Hepatocyte (in vitro differentiated cells): ENCODE measurements around the gene CMIP. TPM values are rescaled to one million over a fixed set of nuclear protein-coding genes. Genes with fewer than 3 reads are reported as not detected.

Source experiments
- DNase-seq: peaks from one replicate; pipeline ENCODE4 v3.0.0-alpha.2; 2016; ENCODE audit warnings: low spot score
- H2AFZ ChIP-seq: fragments of 200-600 bp; sonication (generic); 2 replicates; pipeline ENCODE4 v1.6.0; 2016; ENCODE audit warnings: antibody characterized with exemption, mild to moderate bottlenecking
- H3K27ac ChIP-seq: fragments of 200-600 bp; sonication (generic); 2 replicates; pipeline ENCODE4 v1.5.1; 2016; ENCODE audit warnings: mild to moderate bottlenecking
- H3K27me3 ChIP-seq: fragments of 200-600 bp; sonication (generic); 2 replicates; pipeline ENCODE4 v1.6.1; 2016
- H3K36me3 ChIP-seq: fragments of 200-600 bp; sonication (generic); replicated peaks from 2 replicates; pipeline ENCODE4 v1.5.1; 2016; ENCODE audit warnings: low read depth; ENCODE audit not compliant: insufficient read depth
- H3K4me1 ChIP-seq: fragments of 200-600 bp; sonication (generic); 2 replicates; pipeline ENCODE4 v1.5.1; 2016; ENCODE audit warnings: mild to moderate bottlenecking, moderate library complexity; ENCODE audit not compliant: insufficient read depth
- H3K4me2 ChIP-seq: fragments of 200-600 bp; sonication (generic); 2 replicates; pipeline ENCODE4 v1.6.0; 2016
- H3K4me3 ChIP-seq: fragments of 200-600 bp; sonication (generic); 2 replicates; pipeline ENCODE4 v1.5.1; 2016; ENCODE audit warnings: mild to moderate bottlenecking
- H3K79me2 ChIP-seq: fragments of 200-600 bp; sonication (generic); 2 replicates; pipeline ENCODE4 v1.6.0; 2017; ENCODE audit warnings: mild to moderate bottlenecking
- H3K9me2 ChIP-seq: fragments of 200-600 bp; sonication (generic); replicated peaks from 2 replicates; pipeline ENCODE4 v1.6.0; 2017; ENCODE audit warnings: mild to moderate bottlenecking; ENCODE audit not compliant: insufficient read depth
- H3K9me3 ChIP-seq: fragments of 200-600 bp; sonication (generic); 2 replicates; pipeline ENCODE4 v1.5.1; 2016; ENCODE audit warnings: low read depth, mild to moderate bottlenecking
- H4K20me1 ChIP-seq: fragments of 200-600 bp; sonication (generic); 2 replicates; pipeline ENCODE4 v1.6.0; 2016; ENCODE audit warnings: mild to moderate bottlenecking; ENCODE audit not compliant: insufficient read depth, poor library complexity, severe bottlenecking
- EZH2 ChIP-seq: fragments of 200-600 bp; sonication (generic); IDR thresholded peaks from 2 replicates; pipeline ENCODE4 v1.6.1; 2016; ENCODE audit warnings: antibody characterized with exemption, mild to moderate bottlenecking, borderline replicate concordance
- EZH2phosphoT487 ChIP-seq: fragments of 200-600 bp; sonication (generic); IDR thresholded peaks from one replicate; pipeline ENCODE4 v1.6.1; 2018; ENCODE audit warnings: antibody characterized with exemption, mild to moderate bottlenecking, low read depth, moderate library complexity; ENCODE audit not compliant: unreplicated experiment, severe bottlenecking
- WGBS: methylation state at CpG from one replicate; pipeline ENCODE4 v1.1.6; 2016; ENCODE audit warnings: low lambda C conversion rate; ENCODE audit errors: missing lambda C conversion rate; 5-methylcytosine and 5-hydroxymethylcytosine counted together
- polyA plus RNA-seq: library from polyadenylated mRNA; unstranded; fragments of >200 nt; fragmentation: Nextera tagmentation; extraction: Ambion mirVana; gene quantifications from 2 replicates; pipeline ENCODE4 v1.2.1, GENCODE V29; 2016
- total RNA-seq: library from RNA; depleted of rRNA; stranded (reverse); fragments of >200 nt; gene quantifications from 2 replicates; pipeline ENCODE4 v1.2.3, GENCODE V29; 2014
- TF ChIP-seq, protein P1 (sequence below): fragments of 200-600 bp; sonication (generic); IDR thresholded peaks from 2 replicates; pipeline ENCODE4 v1.5.1; 2016; ENCODE audit warnings: antibody characterized with exemption, mild to moderate bottlenecking; ENCODE audit not compliant: poor library complexity

Gene CMIP
- total and polyA plus RNA-seq, 2 experiments from 2014 or later, result 5.8 to 17.8 TPM

DNA sequence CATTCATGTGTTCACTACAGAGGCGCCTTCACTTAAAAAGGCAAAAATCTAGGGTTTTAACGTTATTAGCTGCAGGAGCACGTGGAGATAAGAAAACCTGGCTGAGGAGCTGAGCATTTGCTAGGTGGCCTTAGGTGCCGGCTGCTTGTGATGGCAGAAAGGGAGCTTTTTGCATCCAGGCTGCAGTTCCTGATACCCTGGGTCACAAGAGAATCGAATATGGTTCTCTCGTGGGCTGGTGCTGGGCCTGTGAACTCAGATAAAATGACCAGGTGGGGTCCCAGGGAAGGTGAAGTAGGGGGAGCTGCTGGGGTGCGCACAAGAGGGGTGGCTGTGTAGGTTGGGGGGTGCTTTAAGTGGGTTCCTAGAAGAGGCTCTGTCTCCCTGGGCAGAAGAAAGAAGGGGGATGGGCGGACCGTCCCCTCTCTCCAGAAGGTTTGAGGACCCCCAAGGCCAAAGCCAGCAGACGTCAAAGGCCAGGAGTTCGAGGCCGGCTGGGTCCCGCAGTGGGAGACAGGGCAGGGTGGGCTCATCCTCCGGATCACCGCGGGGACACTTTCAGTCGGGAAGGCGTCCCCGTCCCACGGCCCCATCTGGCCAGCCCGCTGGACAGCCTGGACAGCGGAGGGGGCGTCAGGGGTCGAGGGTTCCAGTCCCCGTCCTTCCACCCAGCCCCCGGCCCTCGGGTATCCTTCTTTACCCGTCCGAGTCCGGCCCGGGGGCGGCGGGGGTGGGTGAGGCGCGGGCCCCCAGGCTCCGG is 740 bp upstream of the CMIP start:
- 20% methylated on average over 28 of the region's 36 CpGs for WGBS
- peaks cover 25% of the 10 kb centered on the region for H3K4me1 ChIP-seq
- DNase-seq, result no peak
- TF ChIP-seq, protein P1, sequence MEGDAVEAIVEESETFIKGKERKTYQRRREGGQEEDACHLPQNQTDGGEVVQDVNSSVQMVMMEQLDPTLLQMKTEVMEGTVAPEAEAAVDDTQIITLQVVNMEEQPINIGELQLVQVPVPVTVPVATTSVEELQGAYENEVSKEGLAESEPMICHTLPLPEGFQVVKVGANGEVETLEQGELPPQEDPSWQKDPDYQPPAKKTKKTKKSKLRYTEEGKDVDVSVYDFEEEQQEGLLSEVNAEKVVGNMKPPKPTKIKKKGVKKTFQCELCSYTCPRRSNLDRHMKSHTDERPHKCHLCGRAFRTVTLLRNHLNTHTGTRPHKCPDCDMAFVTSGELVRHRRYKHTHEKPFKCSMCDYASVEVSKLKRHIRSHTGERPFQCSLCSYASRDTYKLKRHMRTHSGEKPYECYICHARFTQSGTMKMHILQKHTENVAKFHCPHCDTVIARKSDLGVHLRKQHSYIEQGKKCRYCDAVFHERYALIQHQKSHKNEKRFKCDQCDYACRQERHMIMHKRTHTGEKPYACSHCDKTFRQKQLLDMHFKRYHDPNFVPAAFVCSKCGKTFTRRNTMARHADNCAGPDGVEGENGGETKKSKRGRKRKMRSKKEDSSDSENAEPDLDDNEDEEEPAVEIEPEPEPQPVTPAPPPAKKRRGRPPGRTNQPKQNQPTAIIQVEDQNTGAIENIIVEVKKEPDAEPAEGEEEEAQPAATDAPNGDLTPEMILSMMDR, result no peak
- TF ChIP-seq EZH2phosphoT487, result no peak
- no peak for TF ChIP-seq EZH2
- H2AFZ ChIP-seq, result peak overlapping the region; percentile 68
- peaks cover 19% of the 10 kb centered on the region for H4K20me1 ChIP-seq
- no peaks in the 10 kb centered on the region for H3K9me3 ChIP-seq
- no peaks in the 10 kb centered on the region for H3K27me3 ChIP-seq
- H3K9me2 ChIP-seq, result no peaks in the 10 kb centered on the region
- H3K4me3 ChIP-seq, result peak overlapping the region; percentile 77
- peaks cover 38% of the 10 kb centered on the region for H3K79me2 ChIP-seq
- H3K36me3 ChIP-seq, result no peaks in the 10 kb centered on the region
- H3K4me2 ChIP-seq, result peak overlapping the region; percentile 95
- H3K27ac ChIP-seq, result peak overlapping the region; percentile 94

DNA sequence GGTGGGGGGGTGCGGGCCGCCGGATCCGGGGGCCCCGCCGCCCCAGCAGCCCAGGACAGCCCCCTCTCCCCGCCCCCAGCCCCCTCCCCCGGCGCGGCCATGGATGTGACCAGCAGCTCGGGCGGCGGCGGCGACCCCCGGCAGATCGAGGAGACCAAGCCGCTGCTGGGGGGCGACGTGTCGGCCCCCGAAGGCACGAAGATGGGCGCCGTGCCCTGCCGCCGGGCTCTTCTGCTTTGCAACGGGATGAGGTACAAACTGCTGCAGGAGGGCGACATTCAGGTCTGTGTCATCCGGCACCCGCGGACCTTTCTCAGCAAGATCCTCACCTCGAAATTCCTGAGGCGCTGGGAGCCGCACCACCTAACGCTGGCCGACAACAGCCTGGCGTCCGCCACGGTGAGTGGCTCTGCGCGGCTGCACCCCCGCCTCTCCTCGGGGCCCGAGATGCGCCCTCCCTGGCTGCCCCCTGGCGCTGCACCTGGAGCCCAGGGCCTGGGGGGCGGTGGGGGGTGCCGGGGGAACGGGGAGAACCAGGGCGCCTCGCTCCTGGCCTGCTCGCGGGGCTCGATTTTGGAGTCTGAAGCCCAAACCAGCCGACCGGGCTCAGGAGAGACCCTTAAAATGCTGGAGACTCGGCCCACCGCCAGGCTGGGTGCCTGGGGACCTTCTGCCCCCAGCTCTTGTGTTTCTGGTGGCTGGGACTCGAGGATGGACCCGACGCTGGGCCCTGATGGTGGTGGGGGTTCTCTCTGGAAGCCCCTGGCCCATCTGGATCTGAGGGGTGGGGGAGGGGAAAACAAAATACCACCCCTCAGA is 744 bp downstream of the CMIP start:
- no peaks in the 10 kb centered on the region for H3K9me2 ChIP-seq
- peak overlapping the region; percentile 94 for H3K4me2 ChIP-seq
- no peaks in the 10 kb centered on the region for H3K27me3 ChIP-seq
- TF ChIP-seq, protein P1, result peak; percentile 39
- TF ChIP-seq EZH2, result no peak
- H3K4me3 ChIP-seq, result peak overlapping the region; percentile 62
- H3K27ac ChIP-seq, result peak overlapping the region; percentile 92
- peaks cover 37% of the 10 kb centered on the region for H3K4me1 ChIP-seq
- H3K79me2 ChIP-seq, result peaks cover 53% of the 10 kb centered on the region
- H2AFZ ChIP-seq, result peak overlapping the region; percentile 51
- WGBS, result 3% methylated on average over 32 of the region's 62 CpGs
- H4K20me1 ChIP-seq, result peaks cover 34% of the 10 kb centered on the region
- peak; percentile 74 for DNase-seq
- no peaks in the 10 kb centered on the region for H3K9me3 ChIP-seq
- no peaks in the 10 kb centered on the region for H3K36me3 ChIP-seq

DNA sequence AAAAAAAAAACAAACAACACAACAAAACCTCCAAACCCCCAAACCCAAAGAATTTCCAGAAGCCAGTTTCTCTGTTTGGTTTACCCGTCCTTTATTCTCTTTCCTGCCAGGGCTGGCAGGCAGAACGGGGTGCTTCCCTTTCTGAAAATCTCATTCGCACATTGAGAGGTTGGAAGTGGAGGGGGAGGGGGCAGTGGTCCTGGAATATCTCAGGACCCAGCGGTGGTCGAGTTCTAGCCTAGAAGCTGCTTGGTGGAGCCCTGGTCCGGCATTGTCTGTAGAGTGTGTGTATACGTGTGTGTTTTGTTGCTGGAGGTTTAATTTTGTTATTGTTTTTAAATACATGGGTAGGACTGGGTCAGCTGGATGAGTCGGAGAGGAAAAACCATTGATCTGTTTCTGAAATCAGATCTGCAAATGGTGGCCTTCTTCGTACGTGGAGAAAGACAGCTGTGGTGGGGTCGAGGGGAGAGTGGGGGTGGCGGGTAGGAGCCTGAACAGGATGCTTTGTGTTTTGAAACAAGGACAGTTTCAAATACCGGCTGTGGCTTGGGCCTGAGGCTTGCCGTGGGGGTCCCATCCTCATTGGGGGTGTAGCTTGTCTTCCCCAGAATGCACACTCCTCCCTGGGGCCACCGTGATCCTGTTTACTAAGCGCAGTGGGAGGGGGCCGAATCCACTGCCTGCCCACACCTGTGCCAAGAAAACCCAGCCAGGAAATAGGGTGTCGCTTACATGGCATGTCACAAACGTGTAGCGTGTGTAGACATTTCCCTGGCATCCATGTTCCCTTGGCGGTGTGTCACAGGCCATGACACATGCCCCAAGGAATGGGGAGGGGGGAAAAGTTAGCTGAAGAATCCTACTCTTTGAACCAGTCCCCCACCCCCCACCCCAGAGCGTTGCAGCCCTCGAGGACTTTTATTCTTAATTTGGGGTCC is 1.6 kb downstream of the CMIP start:
- DNase-seq, result peak; percentile 52
- Histone ChIP-seq H3K79me2 (peaks cover 62% of the 10 kb centered on the region), H3K27me3 (no peaks in the 10 kb centered on the region), H3K36me3 (no peaks in the 10 kb centered on the region), H2AFZ (peak overlapping the region; percentile 51), H3K4me1 (peaks cover 37% of the 10 kb centered on the region), H3K27ac (peak overlapping the region; percentile 92), H3K4me3 (peak overlapping the region; percentile 62), H3K9me3 (no peaks in the 10 kb centered on the region), H4K20me1 (peaks cover 42% of the 10 kb centered on the region), H3K9me2 (no peaks in the 10 kb centered on the region), H3K4me2 (peak overlapping the region; percentile 94)
- no peak for TF ChIP-seq EZH2phosphoT487
- TF ChIP-seq, protein P1, result no peak
- TF ChIP-seq EZH2, result no peak
- WGBS, result 7% methylated on average over 21 of the region's 23 CpGs
